RWPE1 (cell line): ENCODE data around the gene PCDH19.

Experiments
- CTCF ChIA-PET: fragments of 350-600 bp; sonication (Branson Sonifier 250); formaldehyde crosslinking; extraction: SDS; loops from one replicate; lab custom pipeline; 2021; lab: Yijun Ruan, JAX
- POLR2A ChIA-PET: fragments of 400-600 bp; formaldehyde crosslinking; extraction: SDS; loops from one replicate; lab custom pipeline; 2020; ENCODE audit warnings: antibody characterized with exemption; ENCODE audit not compliant: low non-redundant PET; lab: Yijun Ruan, JAX
- DNase-seq: peaks from one replicate; pipeline ENCODE4 v3.0.0; 2012; ENCODE audit warnings: low spot score
- H3K27ac ChIP-seq: fragments of 450-650 bp; 2 replicates; pipeline ENCODE4 v1.5.1; 2017
- TF ChIP-seq, protein P1 (sequence below): fragments of 450-650 bp; conservative IDR thresholded peaks from 2 replicates; pipeline ENCODE4 v1.5.1; 2017; ENCODE audit warnings: low read depth, mild to moderate bottlenecking

Gene PCDH19

DNA sequence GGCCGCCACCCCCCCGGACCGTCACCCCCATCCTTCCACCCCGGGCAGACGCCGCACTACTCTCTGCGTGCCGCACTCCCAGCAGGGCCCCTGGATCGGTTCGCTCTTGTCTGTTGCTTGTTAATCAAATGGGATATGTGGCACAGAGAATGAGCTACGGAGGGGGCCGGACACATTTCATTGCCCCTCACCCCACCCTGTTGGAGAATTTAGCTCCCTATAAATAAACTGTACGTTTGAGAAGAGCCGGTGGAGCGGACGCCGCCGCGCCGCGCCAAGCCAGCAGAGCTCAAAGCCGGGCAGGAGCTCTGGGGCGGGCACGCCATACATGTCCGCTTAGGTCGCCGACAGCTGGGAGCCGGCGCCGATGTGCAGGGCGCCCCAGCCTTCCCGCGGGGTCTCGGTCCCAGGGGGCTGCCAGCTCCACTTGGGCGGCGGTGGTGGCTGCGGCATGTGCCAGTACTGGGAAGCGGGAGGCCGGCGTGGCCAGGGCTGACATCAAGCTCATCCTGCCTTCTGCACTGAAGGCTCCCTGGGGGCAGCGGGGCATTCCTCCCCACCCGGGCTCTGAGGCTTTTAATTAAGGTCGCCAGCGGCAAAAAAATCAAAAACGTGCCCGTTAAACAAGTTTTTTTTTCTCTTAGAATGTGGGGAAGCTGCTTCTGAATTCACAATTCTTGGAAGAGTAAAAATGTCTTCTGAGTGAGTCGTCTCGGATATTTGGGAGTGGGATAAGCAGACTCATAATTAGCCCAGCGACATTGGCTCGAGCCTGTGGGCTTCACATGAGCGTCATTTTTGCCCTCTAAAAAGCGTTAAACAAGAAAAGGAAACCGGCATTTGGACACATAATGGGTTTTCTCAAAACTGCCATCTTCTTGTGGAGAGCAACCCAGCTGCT, 1.1 kb upstream of the PCDH19 start:
- no peak for DNase-seq
- POLR2A ChIA-PET: no interaction called here
- CTCF ChIA-PET: interaction anchor here (0.9 kb wide), 1 partner anchor 43 kb away, joined by 5 read pairs; no protein-coding TSS in a partner anchor
- H3K27ac ChIP-seq: no peak overlapping the region
- TF ChIP-seq, protein P1, sequence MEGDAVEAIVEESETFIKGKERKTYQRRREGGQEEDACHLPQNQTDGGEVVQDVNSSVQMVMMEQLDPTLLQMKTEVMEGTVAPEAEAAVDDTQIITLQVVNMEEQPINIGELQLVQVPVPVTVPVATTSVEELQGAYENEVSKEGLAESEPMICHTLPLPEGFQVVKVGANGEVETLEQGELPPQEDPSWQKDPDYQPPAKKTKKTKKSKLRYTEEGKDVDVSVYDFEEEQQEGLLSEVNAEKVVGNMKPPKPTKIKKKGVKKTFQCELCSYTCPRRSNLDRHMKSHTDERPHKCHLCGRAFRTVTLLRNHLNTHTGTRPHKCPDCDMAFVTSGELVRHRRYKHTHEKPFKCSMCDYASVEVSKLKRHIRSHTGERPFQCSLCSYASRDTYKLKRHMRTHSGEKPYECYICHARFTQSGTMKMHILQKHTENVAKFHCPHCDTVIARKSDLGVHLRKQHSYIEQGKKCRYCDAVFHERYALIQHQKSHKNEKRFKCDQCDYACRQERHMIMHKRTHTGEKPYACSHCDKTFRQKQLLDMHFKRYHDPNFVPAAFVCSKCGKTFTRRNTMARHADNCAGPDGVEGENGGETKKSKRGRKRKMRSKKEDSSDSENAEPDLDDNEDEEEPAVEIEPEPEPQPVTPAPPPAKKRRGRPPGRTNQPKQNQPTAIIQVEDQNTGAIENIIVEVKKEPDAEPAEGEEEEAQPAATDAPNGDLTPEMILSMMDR: no peak

DNA sequence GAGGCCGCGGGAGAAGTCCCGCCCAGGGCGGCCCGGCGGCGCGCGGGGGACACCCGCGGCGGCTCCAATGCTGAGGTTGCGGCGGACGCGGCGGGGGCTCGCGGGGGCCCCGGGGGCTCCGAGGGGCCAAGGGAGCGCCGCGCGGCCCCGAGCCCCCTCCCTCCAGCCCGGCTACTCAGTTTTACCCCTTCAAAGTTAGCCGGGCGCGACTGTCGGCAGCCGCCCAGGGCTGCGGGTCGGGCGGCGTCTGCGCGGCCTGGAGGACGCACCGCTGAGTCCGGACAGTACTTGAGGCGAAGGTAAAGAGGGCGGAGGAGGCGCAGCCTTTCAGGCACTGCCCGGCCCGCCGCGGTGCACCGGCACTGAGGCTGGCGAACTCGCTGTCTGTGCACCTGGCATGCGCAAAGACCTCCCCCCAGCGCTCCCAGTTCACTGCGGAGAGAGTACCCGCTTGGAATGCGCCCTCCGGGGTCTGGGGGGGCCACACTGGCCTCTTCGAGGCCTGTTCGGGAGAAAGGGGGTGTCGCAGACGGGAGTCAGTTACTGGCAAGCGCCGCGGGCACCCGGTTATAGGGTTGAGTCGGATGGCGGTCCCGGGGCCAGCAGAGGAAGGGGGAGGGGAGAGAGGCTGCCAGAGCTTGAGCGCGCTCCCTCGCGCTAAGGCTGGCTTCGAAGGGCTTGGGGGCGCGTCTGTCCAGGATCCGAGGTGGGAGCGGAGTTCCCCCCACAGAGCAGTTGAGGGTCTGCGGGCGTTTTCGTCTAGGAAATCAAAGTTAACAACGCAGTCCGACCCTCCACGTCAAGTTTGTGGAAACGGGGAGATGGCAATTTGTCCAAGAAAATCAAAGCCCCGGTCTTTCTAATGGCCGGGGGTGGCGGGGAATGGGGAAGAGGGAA, 1.1 kb downstream of the PCDH19 start:
- no peak overlapping the region for H3K27ac ChIP-seq
- DNase-seq: no peak
- TF ChIP-seq, protein P1: no peak
- CTCF ChIA-PET: no interaction called here
- POLR2A ChIA-PET: no interaction called here

DNA sequence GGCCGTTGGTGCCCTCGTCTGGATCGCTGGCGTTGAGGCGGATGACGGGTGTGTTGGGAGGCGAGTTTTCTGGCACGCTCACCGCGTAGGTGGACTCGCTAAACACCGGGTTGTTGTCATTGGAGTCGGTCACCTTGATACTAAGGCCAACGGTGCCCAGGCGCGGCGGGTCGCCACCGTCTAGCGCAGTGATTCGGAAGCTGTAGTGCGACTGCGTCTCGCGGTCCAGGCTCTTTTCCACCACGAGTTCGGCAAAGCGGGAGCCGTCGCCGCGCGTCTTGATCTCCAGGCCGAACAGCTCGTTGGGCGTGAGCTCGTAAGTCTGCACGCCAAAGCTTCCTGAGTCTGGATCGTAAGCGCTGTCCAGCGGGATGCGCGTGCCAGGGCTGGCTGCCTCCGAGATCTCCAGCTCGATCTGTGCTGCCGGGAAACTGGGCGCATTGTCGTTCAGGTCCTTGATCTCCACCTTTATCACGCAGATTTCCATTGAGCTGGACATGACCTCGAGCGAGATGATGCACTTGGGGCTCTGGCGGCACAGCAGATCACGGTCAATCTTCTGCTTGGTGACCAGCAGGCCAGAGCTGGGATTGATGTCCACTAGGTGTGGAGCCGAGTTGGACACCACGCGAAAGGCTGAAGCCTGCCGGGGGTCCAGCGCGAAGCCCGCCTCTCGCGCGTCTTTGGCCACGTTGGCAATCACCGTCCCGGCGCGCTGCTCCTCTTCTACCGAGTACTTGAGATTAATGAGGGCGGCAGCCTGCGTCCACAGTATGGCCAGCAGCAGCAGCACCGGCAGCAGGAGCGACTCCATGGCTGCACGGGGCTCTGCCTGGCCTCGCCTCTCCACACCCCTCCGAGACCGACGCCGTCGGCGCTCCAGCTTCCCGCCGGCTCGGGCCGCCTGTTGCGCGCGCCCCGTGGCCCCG, 2.0 kb downstream of the PCDH19 start:
- ChIA-PET CTCF (no interaction called here), POLR2A (no interaction called here)
- no peak overlapping the region for H3K27ac ChIP-seq
- no peak for DNase-seq
- TF ChIP-seq, protein P1: no peak

DNA sequence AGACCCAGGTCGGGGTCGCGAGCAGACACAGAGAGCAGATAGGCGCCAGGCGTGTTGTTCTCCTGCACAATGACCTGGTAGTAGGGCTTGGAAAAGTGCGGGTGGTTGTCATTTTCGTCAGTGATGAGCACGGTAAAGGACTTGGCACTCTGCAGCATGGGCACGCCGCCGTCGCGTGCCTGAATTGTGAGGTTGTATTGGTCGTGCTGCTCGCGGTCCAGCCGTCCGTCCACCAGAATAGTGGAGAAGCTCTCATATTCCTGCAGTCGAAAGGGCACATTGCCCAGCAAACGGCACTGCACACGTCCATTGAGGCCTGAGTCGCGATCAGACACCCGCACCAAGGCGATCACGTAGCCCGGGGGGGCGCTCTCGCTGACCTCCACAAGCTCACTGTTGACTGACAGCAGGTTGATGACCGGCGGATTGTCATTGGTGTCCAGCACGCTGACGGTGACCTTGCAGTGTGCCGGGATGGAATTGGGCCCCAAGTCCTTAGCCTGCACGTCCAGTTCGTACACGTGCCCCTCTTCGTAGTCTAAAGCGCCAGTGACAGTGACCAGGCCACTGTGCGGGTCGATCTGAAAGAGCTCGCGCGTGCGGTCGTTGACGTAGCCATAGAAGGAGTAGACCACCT, 2.8 kb downstream of the PCDH19 start:
- no peak for DNase-seq
- ChIA-PET CTCF (no interaction called here), POLR2A (no interaction called here)
- no peak overlapping the region for H3K27ac ChIP-seq
- TF ChIP-seq, protein P1: no peak

DNA sequence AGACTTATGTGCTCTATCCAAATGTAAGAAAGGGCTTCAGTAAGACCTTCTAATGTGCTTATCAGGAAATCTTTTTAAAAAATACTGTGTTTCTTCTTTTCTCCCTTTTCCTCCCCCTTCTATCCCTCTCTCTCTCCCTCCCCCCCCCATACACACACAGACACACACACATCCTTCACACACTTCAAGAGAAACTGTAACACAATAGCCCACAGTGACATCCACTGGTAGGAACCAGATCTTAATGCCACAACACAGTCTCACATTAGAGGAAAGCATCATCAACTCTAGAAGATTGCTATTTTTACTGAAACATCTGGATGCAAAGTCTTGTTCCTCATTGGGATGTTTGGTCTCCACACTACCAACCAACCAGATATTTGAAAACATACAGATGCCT, 4.6 kb downstream of the PCDH19 start:
- no peak overlapping the region for H3K27ac ChIP-seq
- CTCF ChIA-PET: no interaction called here

More for the DNA sequence above, 4.6 kb downstream of the PCDH19 start:
- TF ChIP-seq, protein P1: no peak
- POLR2A ChIA-PET: no interaction called here
- DNase-seq: no peak
